Panc1 (cell line): ENCODE measurements around the gene SLC6A1.

Experiments used
- POLR2AphosphoS5 ChIP-seq: IDR thresholded peaks from 2 replicates; pipeline ENCODE4 v1.6.1; 2012; ENCODE audit warnings: mild to moderate bottlenecking, low read depth, low read length, moderate library complexity
- TF ChIP-seq, protein P1 (sequence below), 2 experiments: IDR thresholded peaks; 2 replicates each; pipeline ENCODE4 v1.6.1; 2011 to 2012; ENCODE audit warnings: low read depth in 2 of 2, control low read depth in 1 of 2, low read length in 1 of 2, mild to moderate bottlenecking in 1 of 2, moderate library complexity in 1 of 2; ENCODE audit not compliant: insufficient read depth in 1 of 2

DNA sequence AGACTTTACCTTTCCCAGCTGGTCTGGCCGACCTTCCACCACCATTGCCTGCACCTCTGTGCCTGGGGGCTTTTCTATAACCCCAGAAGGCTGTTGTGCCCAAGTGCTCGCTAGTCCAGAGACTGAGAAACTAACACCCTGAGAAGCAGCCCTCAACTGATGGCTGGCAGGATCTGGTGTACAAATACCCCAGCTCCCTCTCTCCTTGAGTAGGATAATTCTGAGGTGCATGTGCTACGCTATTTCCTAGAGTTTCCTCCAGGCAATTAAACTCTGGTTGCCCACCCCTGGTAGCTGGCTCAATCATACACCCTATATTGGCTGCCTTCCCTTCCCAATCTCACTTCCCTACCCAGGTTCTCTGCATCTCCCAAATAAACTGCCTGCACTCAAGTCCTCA is 11.5 kb upstream of the SLC6A1 start:
- no peak for TF ChIP-seq POLR2AphosphoS5
- TF ChIP-seq, protein P1, sequence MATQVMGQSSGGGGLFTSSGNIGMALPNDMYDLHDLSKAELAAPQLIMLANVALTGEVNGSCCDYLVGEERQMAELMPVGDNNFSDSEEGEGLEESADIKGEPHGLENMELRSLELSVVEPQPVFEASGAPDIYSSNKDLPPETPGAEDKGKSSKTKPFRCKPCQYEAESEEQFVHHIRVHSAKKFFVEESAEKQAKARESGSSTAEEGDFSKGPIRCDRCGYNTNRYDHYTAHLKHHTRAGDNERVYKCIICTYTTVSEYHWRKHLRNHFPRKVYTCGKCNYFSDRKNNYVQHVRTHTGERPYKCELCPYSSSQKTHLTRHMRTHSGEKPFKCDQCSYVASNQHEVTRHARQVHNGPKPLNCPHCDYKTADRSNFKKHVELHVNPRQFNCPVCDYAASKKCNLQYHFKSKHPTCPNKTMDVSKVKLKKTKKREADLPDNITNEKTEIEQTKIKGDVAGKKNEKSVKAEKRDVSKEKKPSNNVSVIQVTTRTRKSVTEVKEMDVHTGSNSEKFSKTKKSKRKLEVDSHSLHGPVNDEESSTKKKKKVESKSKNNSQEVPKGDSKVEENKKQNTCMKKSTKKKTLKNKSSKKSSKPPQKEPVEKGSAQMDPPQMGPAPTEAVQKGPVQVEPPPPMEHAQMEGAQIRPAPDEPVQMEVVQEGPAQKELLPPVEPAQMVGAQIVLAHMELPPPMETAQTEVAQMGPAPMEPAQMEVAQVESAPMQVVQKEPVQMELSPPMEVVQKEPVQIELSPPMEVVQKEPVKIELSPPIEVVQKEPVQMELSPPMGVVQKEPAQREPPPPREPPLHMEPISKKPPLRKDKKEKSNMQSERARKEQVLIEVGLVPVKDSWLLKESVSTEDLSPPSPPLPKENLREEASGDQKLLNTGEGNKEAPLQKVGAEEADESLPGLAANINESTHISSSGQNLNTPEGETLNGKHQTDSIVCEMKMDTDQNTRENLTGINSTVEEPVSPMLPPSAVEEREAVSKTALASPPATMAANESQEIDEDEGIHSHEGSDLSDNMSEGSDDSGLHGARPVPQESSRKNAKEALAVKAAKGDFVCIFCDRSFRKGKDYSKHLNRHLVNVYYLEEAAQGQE (IDR thresholded peaks at IDR 0.05; ENCODE audit: insufficient read depth in 1 of 2, low read depth in 2 of 2, low read length in 1 of 2) = no peak
